Measurements from ENCODE around the gene GUK1.

GRCh38 chr1:228170666-228171065, 30.6 kb downstream of the GUK1 start:
- TF ChIP-seq CTCF (conservative IDR thresholded peaks at IDR 0.05; ENCODE audit: low read depth, low read length) (no peak), EZH2phosphoT487 (IDR thresholded peaks at IDR 0.05; ENCODE audit: borderline replicate concordance, low read length) (no peak), EZH2 (IDR thresholded peaks at IDR 0.05; ENCODE audit: low read length, unreplicated experiment) (no peak)

All from PC-3 (cell line).